Endothelial cell of umbilical vein (primary cell): Measurements from ENCODE around the gene MEGF11.
"Not testable (repeated sequence)": the region's sequence is repeated elsewhere in the genome, so short reads cannot be mapped to it uniquely, and the experiment has no call there.

Source experiments
- CTCF ChIP-seq, 2 donors: IDR thresholded peaks; 1 replicate in 1 of 2; 2 replicates in 1 of 2; pipeline ENCODE4 v1.5.1; 2011; ENCODE audit warnings: low read length in 2 of 2, mild to moderate bottlenecking in 2 of 2, moderate library complexity in 2 of 2, control low read depth in 1 of 2, inconsistent platforms in 1 of 2, low read depth in 1 of 2; ENCODE audit not compliant: insufficient read depth in 1 of 2; ENCODE audit errors: extremely low read depth in 1 of 2
- EZH2 ChIP-seq: IDR thresholded peaks from 2 replicates; pipeline ENCODE4 v1.6.1; 2012; ENCODE audit warnings: borderline replicate concordance, low read depth, mild to moderate bottlenecking, moderate library complexity, low read length, inconsistent platforms; ENCODE audit not compliant: severe bottlenecking
- FOS ChIP-seq: IDR thresholded peaks from 2 replicates; pipeline ENCODE4 v1.6.1; 2011; ENCODE audit warnings: mild to moderate bottlenecking, low read length, moderate library complexity, borderline replicate concordance; ENCODE audit not compliant: insufficient read depth
- GATA2 ChIP-seq: IDR thresholded peaks from 2 replicates; pipeline ENCODE4 v1.7.0; 2011; ENCODE audit warnings: low read depth, mild to moderate bottlenecking, moderate library complexity, mixed read lengths, low read length; ENCODE audit not compliant: insufficient read length, insufficient read depth
- JUN ChIP-seq: IDR thresholded peaks from 2 replicates; pipeline ENCODE4 v1.6.1; 2011; ENCODE audit warnings: borderline replicate concordance, low read depth; ENCODE audit not compliant: insufficient read length, insufficient read depth
- MAX ChIP-seq: IDR thresholded peaks from 2 replicates; pipeline ENCODE4 v1.6.1; 2011; ENCODE audit not compliant: insufficient read depth, insufficient read length
- MYC ChIP-seq: IDR thresholded peaks from one replicate; pipeline ENCODE4 v1.6.1; 2011; ENCODE audit warnings: mild to moderate bottlenecking, low read depth, low read length
- POLR2A ChIP-seq: IDR thresholded peaks from 2 replicates; pipeline ENCODE4 v1.6.1; 2012; ENCODE audit warnings: low read depth, mild to moderate bottlenecking, control low read depth, low read length
- POLR2AphosphoS5 ChIP-seq: IDR thresholded peaks from 2 replicates; pipeline ENCODE4 v1.6.1; 2012; ENCODE audit warnings: low read depth, mild to moderate bottlenecking, control low read depth, low read length, moderate library complexity; ENCODE audit not compliant: insufficient read depth

GRCh38 chr15:65872596-65872995 lies 381.0 kb downstream of the MEGF11 start:
- TF ChIP-seq MAX; POLR2A; CTCF (IDR thresholded peaks at IDR 0.05; ENCODE audit: extremely low read depth in 1 of 2, insufficient read depth in 1 of 2, low read depth in 1 of 2, low read length in 2 of 2); EZH2; JUN; POLR2AphosphoS5; MYC; GATA2: not testable (repeated sequence)
- peak; percentile 28 for TF ChIP-seq FOS
